Pancreas (tissue), 10 donors: ENCODE measurements around the gene ARHGEF33. TPM values are rescaled to one million over a fixed set of nuclear protein-coding genes. Genes with fewer than 3 reads are reported as not detected.

ENCODE experiments used
- ATAC-seq, 4 donors: fragments of 200-7000 bp; cut with Tn5 transposase; one replicate each; pipeline versions ENCODE4 v1.8.0 to v1.9.1; 2020; ENCODE audit warnings: mild to moderate bottlenecking in 4 of 4, moderate library complexity in 4 of 4
- DNase-seq, 6 donors: peaks; one replicate each; pipeline ENCODE4 v3.0.0-alpha.2; 2020
- FAIRE-seq: peaks from 2 replicates; lab custom pipeline; 2012; peaks lifted over from hg19 to GRCh38; lab: Jason Lieb, UNC
- H3K27ac ChIP-seq, 4 donors: fragments of 200-600 bp; sonication (generic); 1 replicate in 3 of 4; 2 replicates in 1 of 4; pipeline versions ENCODE4 v1.5.0 to v1.8.0; 2020
- H3K27me3 ChIP-seq, 4 donors: fragments of 200-600 bp; one replicate each; pipeline ENCODE4 v1.8.0; 2021
- H3K36me3 ChIP-seq, 3 donors: fragments of 200-600 bp; sonication (generic) in 1 of 3; one replicate each; pipeline versions ENCODE4 v1.5.0 to v1.8.0; 2020 to 2021
- H3K4me1 ChIP-seq, 3 donors: fragments of 200-600 bp; one replicate each; pipeline ENCODE4 v1.8.0; 2021
- H3K4me3 ChIP-seq, 4 donors: fragments of 200-600 bp; sonication (generic) in 2 of 4; one replicate each; pipeline versions ENCODE4 v1.5.0 to v1.8.0; 2020 to 2021
- H3K9me3 ChIP-seq, 4 donors: fragments of 200-600 bp; one replicate each; pipeline ENCODE4 v1.8.0; 2021
- WGBS, 2 donors: extraction: QIAGEN DNeasy Blood & Tissue Kit; methylation state at CpG; one replicate each; pipeline ENCODE4 v1.1.7; 2013; 5-methylcytosine and 5-hydroxymethylcytosine counted together
- intact Hi-C, 3 donors: fragments of 100-400 bp; cut with DNase I; formaldehyde crosslinking; loops; one replicate each; pipeline versions ENCODE4 v1.11.1 to v1.14.2; 2022
- polyA plus RNA-seq, 2 donors: library from polyadenylated mRNA; stranded (reverse); fragments of 200-250 nt; gene quantifications; one replicate each; pipeline ENCODE4 v1.2.3, GENCODE V29; 2013
- total RNA-seq, 6 donors: library from RNA; stranded (reverse); fragmentation: NEBNext Ultra II Directional in 4 of 6; extraction: Animal tissue kit (Norgen Biotek cat#: 25700) in 4 of 6; gene quantifications; one replicate each; pipeline versions ENCODE4 v1.2.1 to v1.2.4, GENCODE V29; 2021 to 2023
- TF ChIP-seq, protein P1 (sequence below), 4 donors: fragments of 200-600 bp; sonication (generic) in 3 of 4; IDR thresholded peaks; one replicate each; pipeline versions ENCODE4 v1.5.0 to v1.8.0; 2021; ENCODE audit warnings: antibody characterized with exemption in 4 of 4
- donor health status: healthy with polysubstance abuse.
- donor health status: DM: no; HTN: no; CAD: no; lungs with moderate emphysema.
- donor health status: DM: no; HTN: no; CAD: no.
- donor health status: control.
- donor health status: control.
- donor health status: Bipolar disorder and iron deficiency.
- donor health status: DM: yes; HTN: yes; CAD: no.
- donor health status: DM: no; HTN: no; CAD: no.
- donor health status: DM: no; HTN: no; CAD: no.
- donor health status: DM: yes; HTN: yes; CAD: no.

Gene ARHGEF33
- total and polyA plus RNA-seq, 8 donors, result 0.13 to 1.6 (median 0.47) TPM

DNA sequence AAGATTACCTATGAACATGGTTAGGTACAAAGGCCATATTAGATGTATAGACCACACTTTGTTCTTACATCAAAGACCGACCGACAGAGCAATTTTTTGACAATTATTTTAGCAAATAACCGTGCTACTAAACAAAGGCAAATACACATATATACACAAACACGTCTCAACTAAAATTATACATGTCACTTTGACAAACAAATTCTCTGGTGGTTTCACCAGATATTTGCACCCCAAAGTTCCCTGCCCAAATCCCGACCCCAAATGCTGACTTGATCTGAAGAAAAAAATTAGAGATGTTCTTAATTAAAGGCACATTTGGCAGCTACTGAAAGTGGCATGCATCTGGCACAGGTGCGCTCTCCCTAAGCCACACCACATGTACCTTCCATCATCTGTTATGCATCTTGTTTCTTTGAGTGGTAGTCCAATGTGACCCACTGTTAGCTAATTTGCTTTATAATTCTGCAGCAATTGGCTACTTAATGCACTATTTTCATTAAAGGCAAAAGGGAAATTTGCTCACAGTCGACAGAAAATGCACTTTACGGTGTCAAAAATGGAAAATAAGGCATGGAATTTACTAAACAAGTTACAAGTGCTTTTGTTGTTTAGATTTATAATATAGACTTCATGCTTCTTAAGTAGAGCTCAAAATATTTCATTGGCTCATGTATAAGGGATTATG lies 92.1 kb downstream of the ARHGEF33 start:
- TF ChIP-seq, protein P1, sequence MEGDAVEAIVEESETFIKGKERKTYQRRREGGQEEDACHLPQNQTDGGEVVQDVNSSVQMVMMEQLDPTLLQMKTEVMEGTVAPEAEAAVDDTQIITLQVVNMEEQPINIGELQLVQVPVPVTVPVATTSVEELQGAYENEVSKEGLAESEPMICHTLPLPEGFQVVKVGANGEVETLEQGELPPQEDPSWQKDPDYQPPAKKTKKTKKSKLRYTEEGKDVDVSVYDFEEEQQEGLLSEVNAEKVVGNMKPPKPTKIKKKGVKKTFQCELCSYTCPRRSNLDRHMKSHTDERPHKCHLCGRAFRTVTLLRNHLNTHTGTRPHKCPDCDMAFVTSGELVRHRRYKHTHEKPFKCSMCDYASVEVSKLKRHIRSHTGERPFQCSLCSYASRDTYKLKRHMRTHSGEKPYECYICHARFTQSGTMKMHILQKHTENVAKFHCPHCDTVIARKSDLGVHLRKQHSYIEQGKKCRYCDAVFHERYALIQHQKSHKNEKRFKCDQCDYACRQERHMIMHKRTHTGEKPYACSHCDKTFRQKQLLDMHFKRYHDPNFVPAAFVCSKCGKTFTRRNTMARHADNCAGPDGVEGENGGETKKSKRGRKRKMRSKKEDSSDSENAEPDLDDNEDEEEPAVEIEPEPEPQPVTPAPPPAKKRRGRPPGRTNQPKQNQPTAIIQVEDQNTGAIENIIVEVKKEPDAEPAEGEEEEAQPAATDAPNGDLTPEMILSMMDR (IDR thresholded peaks at IDR 0.05), result no peak
- Histone ChIP-seq H3K4me1 (no peaks in the 10 kb centered on the region), H3K4me3 (no peak overlapping the region), H3K27ac (no peak overlapping the region), H3K9me3 (no peaks in the 10 kb centered on the region), H3K36me3 (peaks cover 0 to 14% (median 5%) of the 10 kb centered on the region in 3 donors), H3K27me3 (no peaks in the 10 kb centered on the region)
- FAIRE-seq (no peak), ATAC-seq (no peak), DNase-seq (no peak)
- intact Hi-C loops, result no loop called here
- 84 to 88% methylated on average over 8 of the region's 8 CpGs for WGBS, 2 donors

DNA sequence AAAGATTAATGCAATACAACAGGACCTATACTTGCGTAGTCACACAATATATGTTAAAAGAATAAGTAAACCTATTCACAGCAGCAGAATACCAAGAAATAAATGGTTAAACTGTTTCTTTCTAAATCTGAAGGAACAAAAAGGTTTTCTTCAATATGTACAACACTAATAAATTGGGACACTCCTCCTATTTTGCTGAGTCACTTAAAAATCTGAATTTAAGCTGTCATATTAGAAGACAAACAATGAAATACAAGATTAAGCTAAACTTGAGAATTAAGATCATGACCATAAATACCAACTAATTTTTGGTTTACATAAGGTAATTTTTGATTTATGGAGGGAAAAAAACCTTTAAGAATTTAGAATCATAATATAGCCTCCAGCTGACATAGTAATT lies 92.8 kb downstream of the ARHGEF33 start:
- TF ChIP-seq, protein P1 (IDR thresholded peaks at IDR 0.05), result no peak
- DNase-seq (no peak), FAIRE-seq (no peak), ATAC-seq (no peak)
- WGBS, 2 donors, result 95 to 100% methylated on average over 1 of the region's 1 CpG
- H3K36me3 ChIP-seq, result peaks cover 0 to 14% (median 5%) of the 10 kb centered on the region in 3 donors
- H3K9me3 ChIP-seq, result no peaks in the 10 kb centered on the region
- no peak overlapping the region for H3K4me3 ChIP-seq
- no peaks in the 10 kb centered on the region for H3K27me3 ChIP-seq
- H3K4me1 ChIP-seq, result no peaks in the 10 kb centered on the region
- H3K27ac ChIP-seq, result no peak overlapping the region
- intact Hi-C loops, result no loop called here

DNA sequence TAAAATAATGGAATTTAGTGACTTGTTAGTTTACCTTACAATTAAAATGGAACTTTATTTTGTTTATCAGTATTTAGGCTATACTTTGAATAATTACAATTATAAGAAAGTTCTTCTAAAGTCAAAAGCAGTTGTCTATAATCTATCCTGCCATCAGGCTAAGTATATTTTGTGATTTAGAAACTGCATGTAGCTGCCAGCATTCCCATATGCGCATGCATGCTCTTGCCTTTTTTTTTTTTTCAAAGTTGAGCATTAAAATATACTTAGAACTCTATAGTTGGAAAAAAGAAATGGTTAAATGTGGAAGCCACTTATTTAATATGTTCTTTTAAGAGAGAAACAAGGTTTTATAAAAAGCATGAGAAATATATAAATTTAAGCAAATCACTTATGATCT lies 99.0 kb downstream of the ARHGEF33 start:
- no peak for DNase-seq
- Histone ChIP-seq H3K27ac (no peak overlapping the region), H3K9me3 (no peaks in the 10 kb centered on the region), H3K36me3 (peaks cover 0 to 17% (median 5%) of the 10 kb centered on the region in 3 donors), H3K4me3 (no peak overlapping the region), H3K4me1 (peaks cover 0 to 5% (median 0%) of the 10 kb centered on the region in 3 donors), H3K27me3 (no peaks in the 10 kb centered on the region)
- no peak for ATAC-seq
- 95 to 97% methylated on average over 1 of the region's 1 CpG for WGBS, 2 donors
- intact Hi-C loops, result no loop called here
- FAIRE-seq, result no peak
- TF ChIP-seq, protein P1 (IDR thresholded peaks at IDR 0.05), result no peak

DNA sequence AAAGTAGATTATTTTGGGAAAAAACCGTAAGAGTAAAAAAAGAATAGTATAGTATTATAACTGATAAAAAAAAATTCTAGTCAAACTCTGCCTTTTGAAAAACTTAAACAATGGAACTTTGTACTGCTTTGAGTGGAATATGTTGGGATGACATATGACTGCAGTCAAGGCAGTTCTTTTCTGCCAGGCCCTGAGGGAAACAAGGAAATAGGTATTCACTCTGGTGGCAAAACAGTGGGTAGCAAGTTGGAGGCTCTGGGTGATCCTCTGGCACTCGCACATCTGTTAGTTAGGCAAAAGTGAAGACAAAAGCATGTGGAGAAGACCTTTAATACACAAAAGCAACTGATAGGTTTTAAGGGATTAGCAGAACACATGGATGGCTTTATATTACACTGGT lies 102.2 kb downstream of the ARHGEF33 start:
- 71 to 75% methylated on average over 2 of the region's 2 CpGs for WGBS, 2 donors
- H3K9me3 ChIP-seq, result no peaks in the 10 kb centered on the region
- intact Hi-C loops, result no loop called here
- ATAC-seq (peak in 2 of 4 donors; percentile 45 to 51), DNase-seq (no peak), FAIRE-seq (no peak)
- H3K36me3 ChIP-seq, result peaks cover 0 to 24% (median 0%) of the 10 kb centered on the region in 3 donors
- no peak overlapping the region for H3K4me3 ChIP-seq
- no peaks in the 10 kb centered on the region for H3K27me3 ChIP-seq
- TF ChIP-seq, protein P1 (IDR thresholded peaks at IDR 0.05), result no peak
- no peak overlapping the region for H3K27ac ChIP-seq
- peaks cover 0 to 5% (median 0%) of the 10 kb centered on the region in 3 donors for H3K4me1 ChIP-seq

- Histone ChIP-seq H3K36me3 (peaks cover 0 to 46% (median 3%) of the 10 kb centered on the region in 3 donors), H3K4me1 (no peaks in the 10 kb centered on the region), H3K27me3 (no peaks in the 10 kb centered on the region), H3K27ac (no peak overlapping the region), H3K4me3 (no peak overlapping the region), H3K9me3 (no peaks in the 10 kb centered on the region)
- no peak for DNase-seq
- TF ChIP-seq, protein P1 (IDR thresholded peaks at IDR 0.05), result no peak
- no peak for FAIRE-seq
- peak in 3 of 4 donors; percentile 37 to 84 (median 48) for ATAC-seq
- intact Hi-C loops, result no loop called here
- 76% methylated on average over 4 of the region's 4 CpGs for WGBS, 2 donors
These were observed 108.1 kb downstream of the ARHGEF33 start for GRCh38 chr2:38997781-38998180.
